RWPE2 (cell line): Measurements from ENCODE around the gene KCNG4.

Source experiments
- ATAC-seq: fragments of 200-7000 bp; cut with Tn5 transposase; 3 replicates; pipeline ENCODE4 v1.9.1; 2021; ENCODE audit warnings: low read depth
- DNase-seq: peaks from one replicate; pipeline ENCODE4 v3.0.0-alpha.2; 2020; ENCODE audit warnings: low spot score
- H3K27ac ChIP-seq: fragments of 450-650 bp; 2 replicates; pipeline ENCODE4 v1.5.1; 2017; ENCODE audit warnings: mild to moderate bottlenecking; ENCODE audit not compliant: poor library complexity, severe bottlenecking
- H3K27me3 ChIP-seq: fragments of 250-450 bp; sonication (Bioruptor Pico); 2 replicates; pipeline ENCODE4 v1.5.1; 2021; ENCODE audit warnings: mild to moderate bottlenecking, moderate library complexity; ENCODE audit not compliant: insufficient read depth, poor library complexity, severe bottlenecking
- H3K36me3 ChIP-seq: fragments of 250-450 bp; sonication (Bioruptor Pico); 2 replicates; pipeline ENCODE4 v1.5.1; 2020; ENCODE audit warnings: low read depth, mild to moderate bottlenecking, moderate library complexity
- H3K4me1 ChIP-seq: fragments of 250-450 bp; sonication (Bioruptor Pico); 2 replicates; pipeline ENCODE4 v1.5.1; 2021; ENCODE audit warnings: mild to moderate bottlenecking, moderate library complexity; ENCODE audit not compliant: insufficient read depth, poor library complexity, severe bottlenecking
- H3K4me3 ChIP-seq: fragments of 250-450 bp; sonication (Bioruptor Pico); 2 replicates; pipeline ENCODE4 v1.5.1; 2021; ENCODE audit warnings: mild to moderate bottlenecking, moderate library complexity; ENCODE audit not compliant: severe bottlenecking
- H3K9me3 ChIP-seq: fragments of 250-450 bp; sonication (Bioruptor Pico); 2 replicates; pipeline ENCODE4 v1.5.1; 2021; ENCODE audit warnings: mild to moderate bottlenecking, moderate library complexity; ENCODE audit not compliant: severe bottlenecking
- CTCF ChIP-seq: fragments of 450-650 bp; IDR thresholded peaks from one replicate; pipeline ENCODE4 v1.5.1; 2017; ENCODE audit warnings: mild to moderate bottlenecking, moderate library complexity; ENCODE audit not compliant: poor library complexity, severe bottlenecking

KCNG4 gene

GRCh38 chr16:84195201-84196093 lies 44.4 kb downstream of the KCNG4 start:
- no peak for DNase-seq
- no peak overlapping the region for H3K4me3 ChIP-seq
- H3K27me3 ChIP-seq = no peaks in the 10 kb centered on the region
- no peak for TF ChIP-seq CTCF
- H3K9me3 ChIP-seq = no peaks in the 10 kb centered on the region
- H3K4me1 ChIP-seq = peaks cover 10% of the 10 kb centered on the region
- H3K27ac ChIP-seq = no peak overlapping the region
- no peak for ATAC-seq
- no peaks in the 10 kb centered on the region for H3K36me3 ChIP-seq

GRCh38 chr16:84194470-84195200 lies 45.2 kb downstream of the KCNG4 start:
- ATAC-seq (no peak), DNase-seq (no peak)
- Histone ChIP-seq H3K4me1 (peaks cover 10% of the 10 kb centered on the region), H3K36me3 (no peaks in the 10 kb centered on the region), H3K9me3 (no peaks in the 10 kb centered on the region), H3K27ac (no peak overlapping the region), H3K27me3 (no peaks in the 10 kb centered on the region), H3K4me3 (no peak overlapping the region)
- no peak for TF ChIP-seq CTCF

- TF ChIP-seq CTCF = no peak
- no peaks in the 10 kb centered on the region for H3K27me3 ChIP-seq
- DNase-seq = no peak
- no peak for ATAC-seq
- no peak overlapping the region for H3K4me3 ChIP-seq
- no peaks in the 10 kb centered on the region for H3K36me3 ChIP-seq
- H3K27ac ChIP-seq = no peak overlapping the region
- peaks cover 10% of the 10 kb centered on the region for H3K4me1 ChIP-seq
- H3K9me3 ChIP-seq = no peaks in the 10 kb centered on the region
These were observed 45.8 kb downstream of the KCNG4 start for GRCh38 chr16:84194018-84194417.

- Histone ChIP-seq H3K4me3 (no peak overlapping the region), H3K36me3 (no peaks in the 10 kb centered on the region), H3K27me3 (no peaks in the 10 kb centered on the region), H3K9me3 (no peaks in the 10 kb centered on the region), H3K4me1 (peaks cover 10% of the 10 kb centered on the region), H3K27ac (no peak overlapping the region)
- ATAC-seq (no peak), DNase-seq (no peak)
- TF ChIP-seq CTCF = no peak
These were observed 46.3 kb downstream of the KCNG4 start for GRCh38 chr16:84193480-84193879.
